HL-60 (cell line): ENCODE results near the gene ESPNL.

Experiments
- DNase-seq, 2 experiments: peaks; one replicate each; pipeline ENCODE4 v3.0.0-alpha.2; 2010 to 2020; ENCODE audit warnings: low read depth in 1 of 2, low spot score in 1 of 2
- H3K27ac ChIP-seq: fragments of 250-450 bp; sonication (Bioruptor Pico); replicated peaks from 2 replicates; pipeline ENCODE4 v1.5.1; 2020; ENCODE audit warnings: mild to moderate bottlenecking, moderate library complexity
- H3K27me3 ChIP-seq: fragments of 250-450 bp; sonication (Bioruptor Pico); 2 replicates; pipeline ENCODE4 v1.5.1; 2021; ENCODE audit warnings: mild to moderate bottlenecking, moderate library complexity; ENCODE audit not compliant: insufficient read depth, poor library complexity, severe bottlenecking
- H3K4me3 ChIP-seq: replicated peaks from 2 replicates; pipeline ENCODE4 v1.5.1; 2011; ENCODE audit warnings: mild to moderate bottlenecking, control low read depth, low read length; ENCODE audit not compliant: insufficient read depth
- GABPA ChIP-seq: IDR thresholded peaks from 2 replicates; pipeline ENCODE4 v1.6.1; 2012; ENCODE audit warnings: low read depth
- POLR2AphosphoS5 ChIP-seq: IDR thresholded peaks from 2 replicates; pipeline ENCODE4 v1.6.1; 2012; ENCODE audit warnings: low read depth
- SPI1 ChIP-seq: IDR thresholded peaks from 2 replicates; pipeline ENCODE4 v1.6.1; 2012; ENCODE audit warnings: low read depth, mild to moderate bottlenecking, borderline replicate concordance
- TF ChIP-seq, protein P1 (sequence below): IDR thresholded peaks from 2 replicates; pipeline ENCODE4 v1.6.1; 2012; ENCODE audit warnings: low read depth; ENCODE audit not compliant: insufficient replicate concordance
- TF ChIP-seq, protein P2 (sequence below): IDR thresholded peaks from one replicate; pipeline ENCODE4 v1.5.1; 2011; ENCODE audit warnings: low read length, control low read depth, inconsistent platforms; ENCODE audit not compliant: insufficient read depth

ESPNL gene

DNA sequence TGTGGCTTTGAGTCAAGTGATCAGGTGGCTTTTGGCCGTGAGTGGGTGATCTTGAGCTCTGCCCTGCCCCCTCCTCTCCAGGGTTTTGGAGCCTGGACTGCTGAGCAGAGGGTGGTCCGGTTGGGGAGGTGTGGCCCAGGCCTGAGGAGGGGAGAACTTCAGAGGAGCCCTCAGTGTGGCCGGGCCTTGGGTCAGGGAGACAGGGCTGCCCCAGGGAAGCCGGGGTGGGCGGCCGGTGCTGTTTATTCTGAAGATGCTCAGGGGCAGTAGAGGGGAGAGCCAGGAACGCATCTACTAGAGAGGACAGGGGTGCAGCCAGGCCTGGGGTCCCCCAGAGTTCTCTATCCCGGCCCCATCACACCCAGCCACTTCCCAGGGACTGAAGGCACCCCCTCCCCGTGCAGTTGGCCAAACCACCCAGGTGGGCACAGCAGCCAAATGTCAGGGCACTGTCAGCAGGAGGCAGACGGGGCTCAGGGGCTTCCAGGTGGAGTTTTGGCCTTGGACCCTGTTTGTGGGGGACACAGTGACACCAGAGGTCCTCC lies 59.6 kb downstream of the ESPNL start:
- Histone ChIP-seq H3K4me3 (no peak overlapping the region), H3K27ac (no peak overlapping the region), H3K27me3 (peaks cover 31% of the 10 kb centered on the region)
- DNase-seq, result no peak
- TF ChIP-seq, protein P1, sequence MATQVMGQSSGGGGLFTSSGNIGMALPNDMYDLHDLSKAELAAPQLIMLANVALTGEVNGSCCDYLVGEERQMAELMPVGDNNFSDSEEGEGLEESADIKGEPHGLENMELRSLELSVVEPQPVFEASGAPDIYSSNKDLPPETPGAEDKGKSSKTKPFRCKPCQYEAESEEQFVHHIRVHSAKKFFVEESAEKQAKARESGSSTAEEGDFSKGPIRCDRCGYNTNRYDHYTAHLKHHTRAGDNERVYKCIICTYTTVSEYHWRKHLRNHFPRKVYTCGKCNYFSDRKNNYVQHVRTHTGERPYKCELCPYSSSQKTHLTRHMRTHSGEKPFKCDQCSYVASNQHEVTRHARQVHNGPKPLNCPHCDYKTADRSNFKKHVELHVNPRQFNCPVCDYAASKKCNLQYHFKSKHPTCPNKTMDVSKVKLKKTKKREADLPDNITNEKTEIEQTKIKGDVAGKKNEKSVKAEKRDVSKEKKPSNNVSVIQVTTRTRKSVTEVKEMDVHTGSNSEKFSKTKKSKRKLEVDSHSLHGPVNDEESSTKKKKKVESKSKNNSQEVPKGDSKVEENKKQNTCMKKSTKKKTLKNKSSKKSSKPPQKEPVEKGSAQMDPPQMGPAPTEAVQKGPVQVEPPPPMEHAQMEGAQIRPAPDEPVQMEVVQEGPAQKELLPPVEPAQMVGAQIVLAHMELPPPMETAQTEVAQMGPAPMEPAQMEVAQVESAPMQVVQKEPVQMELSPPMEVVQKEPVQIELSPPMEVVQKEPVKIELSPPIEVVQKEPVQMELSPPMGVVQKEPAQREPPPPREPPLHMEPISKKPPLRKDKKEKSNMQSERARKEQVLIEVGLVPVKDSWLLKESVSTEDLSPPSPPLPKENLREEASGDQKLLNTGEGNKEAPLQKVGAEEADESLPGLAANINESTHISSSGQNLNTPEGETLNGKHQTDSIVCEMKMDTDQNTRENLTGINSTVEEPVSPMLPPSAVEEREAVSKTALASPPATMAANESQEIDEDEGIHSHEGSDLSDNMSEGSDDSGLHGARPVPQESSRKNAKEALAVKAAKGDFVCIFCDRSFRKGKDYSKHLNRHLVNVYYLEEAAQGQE, result no peak
- TF ChIP-seq SPI1 (no peak), GABPA (no peak), POLR2AphosphoS5 (no peak)

DNA sequence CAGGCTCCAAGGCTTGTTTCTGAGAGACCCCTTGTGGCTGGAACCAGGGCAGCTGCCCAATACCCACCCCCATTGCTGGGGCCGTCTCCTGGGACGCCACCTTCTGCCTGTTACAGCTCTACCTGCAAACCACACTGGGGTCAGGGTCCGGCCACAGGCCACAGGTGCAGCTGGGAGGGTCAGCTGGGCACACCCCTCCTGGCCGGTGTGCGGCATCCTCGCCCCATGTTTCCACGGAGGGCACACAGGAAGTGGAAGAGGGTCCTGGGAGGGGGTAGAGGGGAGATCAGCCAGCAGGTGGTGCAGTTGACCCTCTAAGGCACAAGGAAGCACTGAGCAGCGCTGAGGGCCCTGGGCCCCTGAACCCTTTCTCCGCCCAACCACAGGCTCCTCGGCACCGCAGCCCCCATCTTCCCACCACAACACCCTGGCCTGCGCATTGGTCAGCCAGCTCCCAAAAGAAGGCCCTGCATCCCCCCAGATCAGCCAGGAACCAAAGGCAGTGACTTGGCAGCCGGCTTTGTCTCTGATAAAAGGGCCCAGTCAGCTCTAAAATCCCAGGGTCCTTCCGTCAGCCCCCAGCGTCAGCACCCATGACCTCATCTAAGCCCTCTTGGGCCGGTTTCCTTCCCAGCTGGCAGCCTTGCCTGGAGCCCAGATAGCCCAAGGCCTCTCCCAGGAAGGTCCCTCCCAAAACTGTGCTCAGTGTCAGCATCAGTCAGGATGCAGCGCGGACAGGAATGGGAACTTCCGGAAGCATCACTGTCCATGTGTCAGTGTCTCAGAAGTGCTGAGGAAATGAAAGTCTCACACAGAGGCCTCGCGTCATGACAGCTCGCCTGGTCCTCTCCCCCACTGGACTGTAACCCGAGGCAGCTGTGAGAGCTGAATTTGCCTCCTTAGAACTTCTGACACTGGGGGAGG lies 60.3 kb downstream of the ESPNL start:
- DNase-seq, result no peak
- Histone ChIP-seq H3K27ac (no peak overlapping the region), H3K4me3 (no peak overlapping the region), H3K27me3 (peaks cover 34% of the 10 kb centered on the region)
- TF ChIP-seq, protein P1, result no peak
- TF ChIP-seq POLR2AphosphoS5 (no peak), SPI1 (no peak), GABPA (no peak)
- TF ChIP-seq, protein P2, sequence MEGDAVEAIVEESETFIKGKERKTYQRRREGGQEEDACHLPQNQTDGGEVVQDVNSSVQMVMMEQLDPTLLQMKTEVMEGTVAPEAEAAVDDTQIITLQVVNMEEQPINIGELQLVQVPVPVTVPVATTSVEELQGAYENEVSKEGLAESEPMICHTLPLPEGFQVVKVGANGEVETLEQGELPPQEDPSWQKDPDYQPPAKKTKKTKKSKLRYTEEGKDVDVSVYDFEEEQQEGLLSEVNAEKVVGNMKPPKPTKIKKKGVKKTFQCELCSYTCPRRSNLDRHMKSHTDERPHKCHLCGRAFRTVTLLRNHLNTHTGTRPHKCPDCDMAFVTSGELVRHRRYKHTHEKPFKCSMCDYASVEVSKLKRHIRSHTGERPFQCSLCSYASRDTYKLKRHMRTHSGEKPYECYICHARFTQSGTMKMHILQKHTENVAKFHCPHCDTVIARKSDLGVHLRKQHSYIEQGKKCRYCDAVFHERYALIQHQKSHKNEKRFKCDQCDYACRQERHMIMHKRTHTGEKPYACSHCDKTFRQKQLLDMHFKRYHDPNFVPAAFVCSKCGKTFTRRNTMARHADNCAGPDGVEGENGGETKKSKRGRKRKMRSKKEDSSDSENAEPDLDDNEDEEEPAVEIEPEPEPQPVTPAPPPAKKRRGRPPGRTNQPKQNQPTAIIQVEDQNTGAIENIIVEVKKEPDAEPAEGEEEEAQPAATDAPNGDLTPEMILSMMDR, result no peak

DNA sequence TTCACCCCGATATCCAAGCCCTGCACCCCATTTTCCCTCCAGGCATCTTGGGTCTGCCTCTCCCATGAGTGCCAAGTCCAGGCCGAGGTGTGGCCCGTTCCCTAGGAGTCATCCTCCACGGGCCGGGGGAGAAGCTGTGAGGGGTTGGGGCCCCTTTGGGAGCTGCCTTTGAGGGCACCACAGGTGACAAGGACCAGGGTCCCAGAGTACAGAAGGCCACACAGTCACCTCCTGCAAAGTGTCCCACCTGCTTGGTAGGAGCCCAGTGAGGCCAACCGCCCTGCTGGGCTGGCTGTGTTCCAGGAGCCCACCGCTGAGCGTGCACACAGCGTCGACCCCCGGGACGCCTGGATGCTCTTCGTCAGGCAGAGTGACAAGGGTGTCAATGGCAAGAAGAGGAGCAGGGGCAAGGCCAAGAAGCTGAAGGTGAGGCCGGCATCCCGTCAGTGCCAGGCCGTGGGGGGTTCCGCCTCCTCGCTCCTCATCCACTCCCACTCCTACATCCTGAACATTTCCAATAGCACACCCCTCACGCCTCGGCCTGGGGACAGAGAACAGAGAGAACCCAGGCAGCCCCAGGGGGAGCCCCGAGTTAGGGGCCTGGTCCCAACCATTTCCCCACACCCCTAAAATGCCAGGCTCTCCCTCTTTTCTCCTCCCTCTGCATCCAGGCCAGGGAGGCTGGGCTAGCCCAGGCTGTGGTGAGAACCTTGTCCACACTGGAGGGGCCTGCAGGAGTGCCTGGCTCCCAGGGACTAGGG lies 61.3 kb downstream of the ESPNL start:
- Histone ChIP-seq H3K27ac (no peak overlapping the region), H3K4me3 (no peak overlapping the region), H3K27me3 (peaks cover 34% of the 10 kb centered on the region)
- TF ChIP-seq, protein P1, result no peak
- TF ChIP-seq POLR2AphosphoS5, result no peak
- no peak for TF ChIP-seq SPI1
- TF ChIP-seq, protein P2, result no peak
- no peak for TF ChIP-seq GABPA
- DNase-seq, result no peak
